ENCODE results near the gene MUC4. TPM values are rescaled to one million over a fixed set of nuclear protein-coding genes. Genes with fewer than 3 reads are reported as not detected.
"Not testable (repeated sequence)": the region's sequence is repeated elsewhere in the genome, so short reads cannot be mapped to it uniquely, and the experiment has no call there.

The MUC4 gene
- polyA plus RNA-seq, 1 of the 3 experiments (the other 2 are of a cell fraction) = 0.07 TPM

- TF ChIP-seq TEAD4 (IDR thresholded peaks at IDR 0.05; ENCODE audit: borderline replicate concordance, insufficient read depth) (no peak), RAD21 (IDR thresholded peaks at IDR 0.05; ENCODE audit: low read length) (no peak), POLR2AphosphoS5 (IDR thresholded peaks at IDR 0.05; ENCODE audit: low read depth, low read length) (no peak)
Observed at GRCh38 chr3:195825857-195826804, 14.4 kb upstream of the MUC4 start (continued).

- 36% methylated on average over 6 of the region's 15 CpGs for WGBS (ENCODE audit: low lambda C conversion rate)
- no peaks in the 10 kb centered on the region for H3K9me3 ChIP-seq
- H3K4me3 ChIP-seq (ENCODE audit: low read depth in 2 of 2, low read length in 1 of 2) = no peak overlapping the region
- H2AFZ ChIP-seq (ENCODE audit: low read depth) = no peak overlapping the region
- DNase-seq = no peak
- 0 out of 2 replicates have a peak, but pooled peaks cover 11% of the 10 kb centered on the region for H3K27me3 ChIP-seq (ENCODE audit: insufficient read depth)
- ChIA-PET POLR2A (no interaction called here), CTCF (no interaction called here)
- TF ChIP-seq GABPA (IDR thresholded peaks at IDR 0.05; ENCODE audit: low read depth) (no peak), FOXM1 (IDR thresholded peaks at IDR 0.05; ENCODE audit: low read depth) (no peak), TAF1 (IDR thresholded peaks at IDR 0.05; ENCODE audit: borderline replicate concordance, low read depth, low read length) (no peak), USF2 (IDR thresholded peaks at IDR 0.05; ENCODE audit: borderline replicate concordance, low read depth, low read length) (no peak), NRF1 (IDR thresholded peaks at IDR 0.05; ENCODE audit: low read depth, low read length) (no peak), EP300 (IDR thresholded peaks at IDR 0.05; ENCODE audit: borderline replicate concordance in 1 of 2, low read depth in 1 of 2, low read length in 1 of 2) (no peak), GATA2 (CRISPR knock-in tag; IDR thresholded peaks at IDR 0.05) (no peak), PBX3 (IDR thresholded peaks at IDR 0.05) (no peak), RFX5 (IDR thresholded peaks at IDR 0.05; ENCODE audit: low read length) (no peak), MXI1 (IDR thresholded peaks at IDR 0.05; ENCODE audit: low read depth, low read length) (no peak), REST (IDR thresholded peaks at IDR 0.05; ENCODE audit: low read depth, low read length) (no peak), SMC3 (IDR thresholded peaks at IDR 0.05; ENCODE audit: low read depth, low read length) (no peak), EZH2phosphoT487 (IDR thresholded peaks at IDR 0.05; ENCODE audit: borderline replicate concordance, low read depth) (no peak), SIN3A (IDR thresholded peaks at IDR 0.05; ENCODE audit: borderline replicate concordance, low read depth, low read length) (no peak)
- H3K9ac ChIP-seq = no peak overlapping the region
- H3K9me2 ChIP-seq = no peaks in the 10 kb centered on the region
- no peaks in the 10 kb centered on the region for H3K36me3 ChIP-seq (replicated peaks in 1 of 2; ENCODE audit: control insufficient read depth in 1 of 2, insufficient read depth in 2 of 2, low read length in 1 of 2)
- H3K4me2 ChIP-seq = no peak overlapping the region
- H3K79me2 ChIP-seq (ENCODE audit: insufficient read depth) = no peaks in the 10 kb centered on the region
- no peaks in the 10 kb centered on the region for H4K20me1 ChIP-seq (ENCODE audit: insufficient read depth)
- no peak overlapping the region for H3K27ac ChIP-seq (ENCODE audit: low read depth in 2 of 2, low read length in 1 of 2)
- no peaks in the 10 kb centered on the region for H3K4me1 ChIP-seq (ENCODE audit: control insufficient read depth in 1 of 2, insufficient read depth in 2 of 2, low read depth in 1 of 2, low read length in 1 of 2)
- H3F3A ChIP-seq (replicated peaks; ENCODE audit: insufficient read depth) = no peaks in the 10 kb centered on the region
Observed at GRCh38 chr3:195825191-195825588, 13.5 kb upstream of the MUC4 start.

- CTCF ChIA-PET; H3K4me2 ChIP-seq; H3K9me2 ChIP-seq; H3K79me2 ChIP-seq (ENCODE audit: insufficient read depth); H3K4me3 ChIP-seq (ENCODE audit: low read depth in 2 of 2, low read length in 1 of 2); POLR2A ChIA-PET; H3K36me3 ChIP-seq (replicated peaks in 1 of 2; ENCODE audit: control insufficient read depth in 1 of 2, insufficient read depth in 2 of 2, low read length in 1 of 2); H2AFZ ChIP-seq (ENCODE audit: low read depth); H4K20me1 ChIP-seq (ENCODE audit: insufficient read depth); H3K27ac ChIP-seq (ENCODE audit: low read depth in 2 of 2, low read length in 1 of 2); H3K4me1 ChIP-seq (ENCODE audit: control insufficient read depth in 1 of 2, insufficient read depth in 2 of 2, low read depth in 1 of 2, low read length in 1 of 2); H3K9me3 ChIP-seq; H3F3A ChIP-seq (replicated peaks; ENCODE audit: insufficient read depth); H3K9ac ChIP-seq; DNase-seq: not testable (repeated sequence)
- H3K27me3 ChIP-seq (ENCODE audit: insufficient read depth) = 0 out of 2 replicates have a peak, but pooled peaks cover 11% of the 10 kb centered on the region
- WGBS (ENCODE audit: low lambda C conversion rate) = 66% methylated on average over 11 of the region's 13 CpGs
Observed at GRCh38 chr3:195824425-195825190, 12.9 kb upstream of the MUC4 start.
